T-helper 2 cell treated with Interferon-gamma antibody and Interleukin-4, amounts not matched to agents 5 μg/mL and 100 μg/mL, for 36 hours (primary cell): ENCODE results near the gene IRF4.
A peak's percentile ranks its signal among the peaks of the same experiment; 100 is the strongest.

Source experiments
- DNase-seq: peaks from one replicate; pipeline ENCODE4 v3.0.0; 2021; ENCODE audit warnings: low spot score
- H3K27ac Mint-ChIP-seq: one replicate; pipeline ENCODE4 v1.8.0; 2021; ENCODE audit warnings: mild to moderate bottlenecking, mixed read lengths
- H3K27me3 Mint-ChIP-seq: one replicate; pipeline ENCODE4 v1.8.0; 2021; ENCODE audit warnings: low read depth, mixed read lengths
- H3K36me3 Mint-ChIP-seq: one replicate; pipeline ENCODE4 v1.8.0; 2021; ENCODE audit warnings: low read depth, mixed read lengths
- H3K4me1 Mint-ChIP-seq: one replicate; pipeline ENCODE4 v1.8.0; 2021; ENCODE audit warnings: low read depth, mixed read lengths
- H3K4me3 Mint-ChIP-seq: one replicate; pipeline ENCODE4 v1.8.0; 2022; ENCODE audit warnings: mild to moderate bottlenecking, moderate library complexity, mixed read lengths
- H3K9me3 Mint-ChIP-seq: one replicate; pipeline ENCODE4 v1.8.0; 2021; ENCODE audit warnings: mixed read lengths

The IRF4 gene

GRCh38 chr6:444653-445275 lies 53.2 kb downstream of the IRF4 start:
- Mint-ChIP-seq H3K4me1 (peaks cover 59% of the 10 kb centered on the region), H3K9me3 (no peaks in the 10 kb centered on the region), H3K27me3 (no peaks in the 10 kb centered on the region), H3K27ac (peak overlapping the region; percentile 92), H3K36me3 (no peaks in the 10 kb centered on the region), H3K4me3 (peak overlapping the region; percentile 77)
- peak; percentile 33 for DNase-seq

GRCh38 chr6:445571-446417 lies 54.2 kb downstream of the IRF4 start:
- Mint-ChIP-seq H3K27me3 (no peaks in the 10 kb centered on the region), H3K36me3 (no peaks in the 10 kb centered on the region), H3K4me3 (peak overlapping the region; percentile 77), H3K9me3 (peaks cover 3% of the 10 kb centered on the region), H3K4me1 (peaks cover 58% of the 10 kb centered on the region), H3K27ac (peak overlapping the region; percentile 92)
- no peak for DNase-seq

GRCh38 chr6:446418-447366 lies 55.1 kb downstream of the IRF4 start:
- peaks cover 3% of the 10 kb centered on the region for H3K9me3 Mint-ChIP-seq
- H3K27me3 Mint-ChIP-seq = no peaks in the 10 kb centered on the region
- no peaks in the 10 kb centered on the region for H3K36me3 Mint-ChIP-seq
- H3K4me3 Mint-ChIP-seq = peak overlapping the region; percentile 77
- DNase-seq = peak; percentile 97
- H3K4me1 Mint-ChIP-seq = peaks cover 56% of the 10 kb centered on the region
- peak overlapping the region; percentile 92 for H3K27ac Mint-ChIP-seq

GRCh38 chr6:447381-448165 lies 56.0 kb downstream of the IRF4 start:
- Mint-ChIP-seq H3K36me3 (no peaks in the 10 kb centered on the region), H3K27me3 (no peaks in the 10 kb centered on the region), H3K9me3 (peaks cover 3% of the 10 kb centered on the region), H3K27ac (peak overlapping the region; percentile 92), H3K4me1 (peaks cover 56% of the 10 kb centered on the region), H3K4me3 (peak overlapping the region; percentile 77)
- peak; percentile 38 for DNase-seq

- peaks cover 53% of the 10 kb centered on the region for H3K4me1 Mint-ChIP-seq
- no peak for DNase-seq
- H3K4me3 Mint-ChIP-seq = peak overlapping the region; percentile 77
- H3K27me3 Mint-ChIP-seq = no peaks in the 10 kb centered on the region
- peaks cover 3% of the 10 kb centered on the region for H3K9me3 Mint-ChIP-seq
- no peaks in the 10 kb centered on the region for H3K36me3 Mint-ChIP-seq
- H3K27ac Mint-ChIP-seq = peak overlapping the region; percentile 92
Observed at GRCh38 chr6:448296-449056, 56.9 kb downstream of the IRF4 start.

GRCh38 chr6:449057-449430 lies 57.5 kb downstream of the IRF4 start:
- Mint-ChIP-seq H3K36me3 (no peaks in the 10 kb centered on the region), H3K9me3 (peaks cover 3% of the 10 kb centered on the region), H3K4me1 (peaks cover 49% of the 10 kb centered on the region), H3K27me3 (no peaks in the 10 kb centered on the region), H3K4me3 (no peak overlapping the region), H3K27ac (no peak overlapping the region)
- DNase-seq = no peak

- DNase-seq = no peak
- Mint-ChIP-seq H3K4me3 (no peak overlapping the region), H3K27me3 (peaks cover 3% of the 10 kb centered on the region), H3K9me3 (peaks cover 3% of the 10 kb centered on the region), H3K27ac (peak overlapping the region; percentile 45), H3K4me1 (peaks cover 48% of the 10 kb centered on the region), H3K36me3 (no peaks in the 10 kb centered on the region)
Observed at GRCh38 chr6:449486-450419, 58.2 kb downstream of the IRF4 start.

- Mint-ChIP-seq H3K4me3 (no peak overlapping the region), H3K27ac (no peak overlapping the region), H3K9me3 (peaks cover 3% of the 10 kb centered on the region), H3K27me3 (peaks cover 3% of the 10 kb centered on the region), H3K36me3 (no peaks in the 10 kb centered on the region), H3K4me1 (peaks cover 38% of the 10 kb centered on the region)
- no peak for DNase-seq
Observed at GRCh38 chr6:451336-451735, 59.8 kb downstream of the IRF4 start.

- peaks cover 33% of the 10 kb centered on the region for H3K4me1 Mint-ChIP-seq
- H3K9me3 Mint-ChIP-seq = peaks cover 4% of the 10 kb centered on the region
- no peak overlapping the region for H3K4me3 Mint-ChIP-seq
- no peaks in the 10 kb centered on the region for H3K36me3 Mint-ChIP-seq
- H3K27ac Mint-ChIP-seq = no peak overlapping the region
- H3K27me3 Mint-ChIP-seq = peaks cover 3% of the 10 kb centered on the region
- no peak for DNase-seq
Observed at GRCh38 chr6:451847-452246, 60.3 kb downstream of the IRF4 start.

GRCh38 chr6:452301-453067 lies 60.9 kb downstream of the IRF4 start:
- peaks cover 31% of the 10 kb centered on the region for H3K4me1 Mint-ChIP-seq
- no peak overlapping the region for H3K4me3 Mint-ChIP-seq
- H3K36me3 Mint-ChIP-seq = peaks cover 3% of the 10 kb centered on the region
- H3K27ac Mint-ChIP-seq = no peak overlapping the region
- peaks cover 10% of the 10 kb centered on the region for H3K9me3 Mint-ChIP-seq
- H3K27me3 Mint-ChIP-seq = peaks cover 3% of the 10 kb centered on the region
- no peak for DNase-seq

- H3K36me3 Mint-ChIP-seq = peaks cover 5% of the 10 kb centered on the region
- H3K27me3 Mint-ChIP-seq = peaks cover 3% of the 10 kb centered on the region
- no peak overlapping the region for H3K27ac Mint-ChIP-seq
- peaks cover 17% of the 10 kb centered on the region for H3K9me3 Mint-ChIP-seq
- H3K4me3 Mint-ChIP-seq = no peak overlapping the region
- H3K4me1 Mint-ChIP-seq = peaks cover 25% of the 10 kb centered on the region
- DNase-seq = no peak
Observed at GRCh38 chr6:453152-453551, 61.6 kb downstream of the IRF4 start.
